T-helper 22 cell (primary cell): ENCODE measurements around the gene RASGEF1C.
"Not testable (repeated sequence)": the region's sequence is repeated elsewhere in the genome, so short reads cannot be mapped to it uniquely, and the experiment has no call there.

Source experiments
- DNase-seq: peaks from one replicate; pipeline ENCODE4 v3.0.0-alpha.2; 2020; ENCODE audit warnings: low read depth

Gene RASGEF1C

DNA sequence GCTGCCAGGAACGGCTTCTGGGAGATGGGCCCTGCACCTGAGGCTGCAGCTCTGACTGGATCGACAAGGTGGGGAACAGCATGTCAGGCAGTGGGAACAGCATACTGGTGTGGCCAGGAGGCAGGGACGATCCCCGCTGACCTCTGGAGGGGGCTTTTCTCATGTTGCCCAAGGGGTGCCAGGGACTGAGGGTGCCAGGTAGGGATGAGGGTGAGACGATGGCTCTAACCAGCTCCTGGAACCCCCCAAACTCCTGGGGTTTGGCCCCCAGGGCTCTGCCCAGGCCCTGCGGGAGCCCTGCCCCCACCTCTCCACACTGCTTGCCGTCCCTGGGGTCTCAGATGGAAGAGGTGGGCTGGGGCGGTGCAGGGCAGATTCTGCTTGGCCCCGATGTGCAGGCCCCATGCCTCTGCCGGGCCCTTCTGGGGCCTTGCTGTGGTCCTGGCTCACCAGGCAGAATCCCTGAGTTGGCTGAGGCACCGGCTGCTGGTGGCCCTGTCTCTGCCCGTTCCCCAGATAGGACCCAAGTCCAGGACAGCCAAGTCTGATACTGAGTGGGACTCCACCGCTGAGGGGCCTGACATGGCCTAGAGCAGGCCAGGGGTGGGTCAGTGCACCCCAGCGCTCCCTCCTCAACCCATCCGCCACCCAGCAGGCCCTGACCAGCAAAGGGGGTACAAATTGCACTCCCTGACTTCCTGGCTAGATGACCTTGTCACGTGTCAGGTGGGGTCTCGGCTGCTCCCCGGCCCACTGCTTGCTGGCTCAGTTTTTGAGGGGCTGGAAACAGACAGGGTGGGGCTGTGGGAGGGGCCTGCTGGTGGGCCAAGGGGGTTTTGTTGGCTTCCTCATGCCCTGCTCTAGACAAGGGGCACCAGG lies 109.0 kb downstream of the RASGEF1C start:
- DNase-seq: no peak

DNA sequence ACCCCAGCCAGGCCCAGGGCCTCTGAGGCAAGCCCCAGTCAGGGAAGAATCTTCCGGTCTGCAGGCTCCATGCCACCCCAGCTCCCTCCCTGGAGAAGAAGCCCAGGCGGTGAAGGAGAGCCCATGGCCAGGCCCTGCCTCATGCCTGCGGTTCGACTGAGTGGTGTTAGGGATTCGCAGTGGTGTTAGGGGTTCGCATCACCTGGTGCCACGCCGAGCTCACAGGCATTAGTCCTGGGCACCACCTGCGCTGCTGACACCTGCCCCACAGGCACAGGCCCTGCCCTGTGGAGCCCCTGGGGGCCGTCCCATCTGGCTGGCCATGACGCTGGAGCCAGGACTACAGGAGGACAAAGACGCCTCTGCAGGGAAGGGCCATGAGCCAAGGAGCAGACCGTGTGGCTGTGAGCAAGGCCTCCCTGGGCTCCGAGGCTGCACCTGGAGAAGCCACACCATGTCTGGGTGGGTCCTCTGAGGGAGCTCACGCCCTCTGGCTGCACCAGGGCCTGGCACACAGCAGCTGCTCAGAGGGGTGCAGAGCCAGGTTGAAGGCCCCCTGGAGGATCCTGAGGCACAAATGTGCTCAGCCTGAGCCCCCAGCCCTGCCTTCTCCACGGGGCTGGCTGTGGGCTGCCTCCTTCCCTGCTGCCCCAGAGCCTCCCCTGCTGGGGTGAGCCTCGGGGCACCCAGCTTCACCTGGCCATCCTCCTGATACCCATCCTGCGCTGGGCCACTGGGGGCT lies 109.8 kb downstream of the RASGEF1C start:
- DNase-seq: no peak

DNA sequence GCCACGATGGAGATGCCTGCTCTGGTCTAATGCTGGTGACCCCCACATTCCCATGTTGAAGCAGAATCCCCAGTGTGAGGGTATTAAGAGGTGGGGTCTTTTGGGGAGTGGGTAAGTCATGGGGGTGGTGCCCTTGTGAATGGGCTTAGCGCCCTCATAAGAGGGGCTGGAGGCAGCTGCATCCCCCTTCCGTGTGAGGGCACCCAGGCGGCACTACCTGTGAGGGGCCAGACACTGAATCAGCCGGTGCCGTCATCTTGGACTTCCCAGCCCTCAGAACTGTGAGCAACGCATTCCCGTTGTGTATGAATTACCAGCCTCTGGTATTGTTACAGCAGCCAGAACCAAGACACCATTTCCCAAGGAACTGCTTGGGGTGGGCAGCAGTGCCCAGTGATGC lies 110.5 kb downstream of the RASGEF1C start:
- DNase-seq: no peak

DNA sequence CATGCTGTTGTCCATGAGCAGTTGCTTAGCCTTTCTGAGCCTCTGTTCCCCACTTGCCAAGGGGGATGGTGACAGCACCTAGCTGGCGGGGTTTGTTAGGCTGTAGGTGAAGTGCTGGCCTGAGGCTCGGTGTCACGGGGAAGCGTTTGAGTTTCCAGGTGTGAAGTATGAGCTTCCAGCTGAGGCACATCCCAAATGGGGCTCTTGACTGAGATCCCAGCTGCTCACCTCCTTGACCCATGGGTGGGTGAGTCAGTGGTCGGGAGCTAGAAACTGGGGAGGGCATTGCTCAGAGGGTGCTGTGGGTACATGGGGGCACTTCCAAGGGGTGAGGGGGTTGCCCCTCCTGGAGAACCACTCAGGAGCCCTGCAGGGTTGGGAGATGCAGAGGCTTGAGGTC lies 111.1 kb downstream of the RASGEF1C start:
- DNase-seq: no peak

DNA sequence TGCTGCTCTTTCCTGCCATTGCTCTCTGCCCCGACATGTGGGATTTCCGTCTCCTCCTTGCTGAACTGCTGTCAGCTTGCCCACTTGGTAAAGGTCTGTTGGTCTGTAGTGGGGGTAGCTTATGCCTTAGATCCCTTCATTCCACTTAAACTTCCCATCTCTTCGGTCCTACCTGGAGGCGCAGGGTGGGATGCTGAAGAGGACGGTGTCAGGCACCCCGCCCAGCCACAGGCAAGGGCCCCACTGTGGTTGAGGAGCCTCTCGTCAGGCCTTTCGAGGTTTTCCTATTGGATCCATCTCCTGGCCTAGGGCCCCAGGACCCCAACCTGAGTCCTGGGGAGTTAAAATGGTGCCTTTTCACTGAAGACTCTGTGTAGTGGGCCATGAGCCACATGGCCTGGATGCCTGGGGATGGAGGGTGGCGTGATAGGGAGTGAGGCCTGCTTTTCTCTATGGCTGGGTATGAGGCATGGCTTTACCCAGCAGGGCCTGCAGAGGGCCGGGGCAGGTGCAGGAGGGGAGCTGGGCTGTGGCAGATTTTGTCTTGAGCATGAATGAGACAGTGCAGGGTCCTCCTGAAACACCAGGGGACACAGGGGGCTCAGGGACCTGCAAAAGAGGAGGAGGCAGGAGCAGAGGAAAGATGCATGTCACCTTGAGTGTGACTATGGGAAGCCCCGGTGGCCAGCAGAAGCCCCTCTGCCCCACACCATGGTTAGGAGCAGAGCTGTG lies 111.7 kb downstream of the RASGEF1C start:
- no peak for DNase-seq

DNA sequence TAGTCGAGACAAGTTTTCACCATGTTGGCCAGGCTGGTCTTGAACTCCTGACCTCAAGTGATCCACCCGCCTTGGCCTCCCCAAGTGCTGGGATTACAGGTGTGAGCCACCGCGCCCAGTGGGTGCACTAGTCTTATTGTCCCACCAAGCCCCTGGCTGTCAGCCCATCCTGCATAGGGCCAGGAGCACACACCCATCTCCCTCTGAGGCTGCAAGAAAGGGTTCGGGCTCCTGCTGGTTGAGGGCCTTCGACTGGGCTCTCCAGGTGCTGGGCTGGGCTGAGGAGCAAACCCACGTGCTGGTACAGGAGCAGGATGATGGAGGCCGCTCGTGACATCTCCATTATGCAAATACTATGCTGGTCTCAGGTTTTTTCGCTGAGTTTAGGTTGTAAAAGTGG lies 112.4 kb downstream of the RASGEF1C start:
- DNase-seq: no peak

DNA sequence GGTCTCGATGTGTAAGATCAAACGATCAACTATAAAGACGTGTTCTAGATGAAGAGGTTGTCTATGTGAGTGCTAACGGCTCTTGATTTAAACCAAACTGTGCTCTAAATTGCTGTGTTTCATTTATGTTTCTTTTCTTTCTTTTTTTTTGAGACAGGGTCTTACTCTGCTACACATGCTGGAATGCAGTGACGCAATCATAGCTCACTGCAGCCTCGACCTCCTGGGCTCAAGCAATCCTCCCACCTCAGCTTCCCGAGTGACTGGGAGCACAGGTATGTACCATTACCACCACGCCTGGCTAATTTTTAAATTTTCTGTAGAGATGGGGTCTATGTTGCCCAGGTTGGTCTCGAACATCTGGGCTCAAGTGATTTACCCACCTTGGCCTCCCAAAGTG lies 113.5 kb downstream of the RASGEF1C start:
- no peak for DNase-seq

DNA sequence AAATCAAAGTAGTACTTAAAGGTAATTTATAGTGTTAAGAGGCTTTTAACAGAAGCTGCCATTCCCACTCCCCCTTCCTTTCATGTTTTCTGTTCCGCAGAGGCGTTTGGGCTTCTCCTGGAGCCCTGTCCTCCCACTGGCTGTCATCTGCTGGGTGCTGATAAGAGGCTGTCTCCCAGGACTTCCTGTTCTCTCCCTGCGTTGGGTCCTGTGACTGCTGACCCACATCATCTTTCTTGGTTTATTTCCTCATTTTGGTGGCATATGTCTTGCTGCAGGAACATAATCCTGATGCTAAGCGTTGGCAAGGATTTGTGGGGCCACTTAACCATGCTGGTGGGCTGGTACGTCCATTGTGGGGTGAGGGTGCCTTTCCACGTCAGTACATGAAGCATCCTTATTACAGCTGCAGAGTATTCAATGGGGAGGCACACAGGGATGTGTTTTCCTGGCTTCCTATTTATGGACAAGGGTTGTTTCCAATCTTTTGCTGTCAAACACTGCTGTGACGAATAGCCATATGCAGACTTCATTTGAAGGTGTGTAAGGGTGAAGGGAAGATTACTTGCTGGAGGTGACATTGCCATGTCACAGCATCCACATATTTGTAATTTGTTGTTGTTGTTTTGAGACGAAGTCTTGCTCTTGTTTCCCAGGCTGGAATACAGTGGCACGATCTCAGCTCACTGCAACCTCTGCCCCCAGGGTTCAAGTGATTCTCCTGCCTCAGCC lies 115.2 kb downstream of the RASGEF1C start:
- DNase-seq: no peak

DNA sequence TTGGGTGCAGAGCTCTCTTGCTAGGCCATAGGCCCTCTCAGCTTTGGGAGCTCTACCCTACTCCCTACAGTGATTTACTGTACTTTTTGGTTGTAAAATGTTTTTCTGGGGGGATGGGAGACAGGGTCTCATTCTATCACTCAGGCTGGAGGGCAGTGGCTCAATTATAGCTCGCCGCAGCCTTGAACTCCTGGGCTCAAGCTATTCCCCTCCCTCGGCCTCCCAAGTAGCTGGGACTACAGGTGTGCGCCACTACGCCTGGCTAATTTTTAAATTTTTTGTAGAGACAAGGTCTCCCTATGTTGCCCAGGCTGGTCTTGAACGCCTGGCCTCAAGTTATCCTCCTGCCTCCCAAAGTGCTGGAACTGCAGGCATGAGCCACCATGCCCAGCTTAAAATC lies 115.8 kb downstream of the RASGEF1C start:
- no peak for DNase-seq

DNA sequence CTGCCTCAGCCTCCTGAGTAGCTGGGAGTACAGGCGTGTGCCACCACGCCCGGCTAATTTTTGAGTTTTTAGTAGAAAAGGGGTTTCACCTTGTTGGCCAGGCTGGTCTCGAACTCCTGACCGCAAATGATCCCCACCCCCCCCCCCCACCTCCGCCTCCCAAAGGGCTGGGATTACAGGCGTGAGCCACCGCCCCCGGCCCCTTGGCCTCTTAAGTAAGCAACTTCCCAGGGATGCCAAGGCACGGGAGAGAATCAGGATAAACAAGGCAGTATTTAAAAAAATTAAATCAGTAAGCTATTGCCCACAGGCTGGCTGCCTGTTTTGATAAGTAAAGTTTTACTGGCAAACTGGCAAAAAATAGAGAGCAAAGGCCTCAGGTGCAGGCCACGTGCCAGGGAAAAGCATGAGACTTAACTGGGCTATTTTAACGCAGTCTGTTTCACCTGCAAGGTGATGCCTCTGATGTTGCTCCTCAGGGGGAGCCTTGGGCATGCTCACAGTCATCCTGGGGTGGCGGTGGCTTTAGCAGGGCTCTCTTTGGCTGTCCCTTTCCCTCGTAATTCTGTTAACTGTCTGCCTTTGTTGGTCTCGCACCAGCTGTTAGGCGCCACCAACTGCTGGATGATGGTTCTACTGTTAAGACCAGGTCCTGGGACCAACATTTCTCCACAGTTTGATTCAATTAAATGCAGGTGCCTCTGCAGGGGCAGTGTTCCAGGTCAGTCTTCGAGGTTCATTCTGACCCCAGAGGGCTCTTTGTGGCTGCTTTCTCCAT lies 118.1 kb downstream of the RASGEF1C start:
- no peak for DNase-seq

DNA sequence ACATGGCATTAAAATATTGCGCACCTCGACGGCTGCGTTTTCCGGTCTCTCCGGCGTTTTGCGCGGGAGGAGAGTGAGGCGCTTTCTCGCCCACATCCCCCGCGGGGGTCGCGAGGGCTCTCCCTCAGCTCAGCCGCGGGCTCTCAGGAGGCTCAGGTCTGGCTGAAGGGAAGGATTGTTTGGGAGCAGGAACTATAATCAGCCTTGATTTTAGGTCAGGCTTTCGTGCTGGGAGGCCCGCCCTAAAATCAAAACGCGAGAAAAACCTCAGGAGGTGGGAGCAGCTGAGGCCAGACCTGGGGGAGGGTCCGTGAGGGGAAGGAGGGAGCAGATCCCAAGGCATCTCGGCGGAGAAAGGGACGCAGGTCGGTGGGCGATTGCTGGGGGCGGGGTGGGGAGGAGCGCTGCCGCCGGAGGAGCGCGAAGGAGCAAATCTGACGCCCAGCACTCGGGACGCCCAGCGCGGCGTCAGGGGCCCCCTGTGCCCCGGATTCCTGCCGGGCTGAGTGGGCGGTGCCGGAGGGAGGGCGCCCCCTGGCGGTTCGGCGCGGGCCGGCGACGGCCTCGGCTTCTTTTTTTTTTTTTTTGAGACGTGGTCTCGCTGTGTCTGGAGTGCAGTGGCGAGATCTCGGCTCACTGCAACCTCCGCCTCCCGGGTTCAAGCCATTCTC lies 118.8 kb downstream of the RASGEF1C start:
- peak; percentile 56 for DNase-seq

DNA sequence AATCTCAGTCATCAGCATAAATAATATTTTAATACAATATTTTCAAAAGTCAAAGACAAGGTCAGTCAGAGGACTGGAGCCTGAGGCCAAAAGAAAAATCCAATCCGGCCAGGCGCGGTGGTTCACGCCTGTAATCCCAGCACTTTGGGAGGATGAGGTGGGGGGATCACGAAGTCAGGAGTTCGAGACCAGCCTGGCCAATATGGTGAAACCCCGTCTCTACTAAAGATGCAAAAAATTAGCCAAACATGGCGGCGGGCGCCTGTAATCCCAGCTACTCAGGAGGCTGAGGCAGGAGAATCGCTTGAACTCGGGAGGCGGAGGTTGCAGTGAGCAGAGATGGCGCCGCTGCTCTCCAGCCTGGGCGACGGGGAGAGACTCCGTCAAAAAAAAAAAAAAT lies 119.4 kb downstream of the RASGEF1C start:
- DNase-seq: not testable (repeated sequence)

DNA sequence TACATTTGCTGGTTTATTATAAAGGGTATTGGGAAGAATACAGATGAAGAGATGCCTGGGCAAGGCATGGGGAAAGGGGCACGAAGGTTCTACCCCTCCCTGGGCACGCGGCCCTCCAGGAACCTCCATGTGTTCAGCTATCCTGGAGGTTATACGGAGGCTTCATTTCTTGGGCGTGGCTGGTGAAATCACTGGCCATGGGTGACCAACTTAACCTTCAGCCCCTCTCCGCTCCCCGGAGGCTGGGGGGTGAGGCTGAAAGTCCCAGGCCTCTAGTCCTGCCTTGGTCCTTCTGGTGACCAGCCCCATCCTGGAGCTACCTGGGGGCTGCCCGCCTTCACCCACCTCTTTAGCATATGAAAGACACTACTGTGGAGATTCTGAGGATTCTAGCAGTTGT lies 120.5 kb downstream of the RASGEF1C start:
- DNase-seq: no peak

DNA sequence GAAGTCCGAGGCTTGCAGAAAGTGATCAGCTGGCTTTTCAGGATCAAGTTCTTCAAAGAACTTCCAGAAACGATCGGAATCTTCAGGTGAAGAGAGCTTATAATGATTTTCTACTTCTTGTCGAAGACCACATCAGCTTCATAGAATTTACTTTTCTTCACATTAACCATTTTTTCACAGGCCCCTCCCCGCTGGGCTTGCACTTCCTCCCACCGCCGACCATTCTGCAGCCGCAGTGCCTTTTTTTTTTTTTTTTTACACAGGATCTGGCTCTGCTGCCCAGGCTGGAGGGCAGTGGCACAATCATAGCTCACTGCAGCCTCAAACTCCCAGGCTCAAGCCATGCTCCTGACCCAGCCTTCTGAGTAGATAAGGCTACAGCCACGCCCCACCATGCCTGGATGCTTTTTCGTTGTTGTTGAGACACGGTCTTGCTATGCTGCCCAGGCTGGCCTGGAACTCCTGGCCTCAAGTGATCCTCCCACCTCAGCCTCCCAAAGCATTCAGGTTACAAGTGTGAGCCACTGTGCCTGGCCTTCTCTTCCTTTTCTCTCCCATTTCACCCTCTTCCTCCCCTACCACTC lies 122.1 kb downstream of the RASGEF1C start:
- DNase-seq: no peak

DNA sequence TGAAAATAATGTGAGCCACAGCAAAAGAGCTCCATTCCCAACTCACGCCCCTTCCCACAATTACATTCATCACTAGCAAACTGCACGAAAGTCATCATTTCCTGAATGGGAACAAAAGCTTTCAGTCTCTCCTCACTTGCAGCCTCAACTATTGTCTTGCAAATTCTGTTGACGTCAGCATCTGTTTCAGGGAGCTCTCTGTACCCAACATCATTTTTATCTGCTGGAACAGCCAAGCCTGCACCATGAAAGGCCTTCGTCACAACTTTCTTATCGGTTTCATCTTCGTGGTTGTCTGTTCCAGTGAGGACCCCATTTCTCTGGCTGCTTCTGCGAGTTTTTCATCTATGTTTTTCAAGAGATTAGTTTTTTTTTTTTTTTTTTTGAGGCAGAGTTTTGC lies 123.2 kb downstream of the RASGEF1C start:
- peak; percentile 13 for DNase-seq

DNA sequence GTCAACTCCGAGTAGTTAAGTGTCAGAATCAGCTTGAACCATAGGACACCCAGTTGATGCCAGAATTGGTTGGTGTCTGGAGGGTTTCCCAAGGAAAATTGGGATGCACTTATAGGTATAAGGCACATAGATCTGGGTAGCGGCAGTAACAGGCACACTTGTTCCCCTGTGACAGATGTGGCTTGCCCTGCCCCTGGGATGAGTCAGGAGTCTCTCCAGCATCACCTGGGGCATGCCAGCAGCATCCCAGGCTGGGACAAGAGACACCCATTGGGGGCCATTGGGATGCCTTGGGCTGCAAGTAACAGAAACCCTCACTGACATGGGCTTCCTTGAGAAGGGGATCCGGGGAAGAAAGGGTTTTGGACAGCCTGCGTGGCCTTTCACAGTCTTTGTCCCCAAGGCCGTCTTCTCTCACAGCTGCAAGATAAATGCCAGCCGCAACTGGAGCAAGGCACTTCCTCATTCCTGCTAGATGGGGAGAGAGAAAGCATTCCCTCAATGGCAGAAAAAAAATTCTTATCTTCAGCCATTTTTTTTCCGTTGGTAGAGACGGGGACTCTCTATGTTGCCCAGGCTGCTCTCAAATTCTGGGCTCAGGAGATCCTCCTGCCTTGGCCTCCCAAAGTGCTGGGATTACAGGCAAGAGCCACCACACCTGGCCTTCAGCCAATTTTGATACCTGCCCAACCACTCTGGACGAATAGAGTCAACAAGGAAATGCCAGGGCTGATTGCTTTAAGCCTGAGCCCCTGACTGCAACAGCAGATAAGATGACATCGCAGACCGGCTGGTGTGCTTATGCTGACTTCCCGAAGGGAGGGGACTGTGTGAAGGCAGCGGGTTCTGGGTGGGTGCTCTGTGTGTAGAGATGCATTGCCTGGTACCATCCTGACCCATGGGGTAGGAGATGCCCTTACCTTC lies 124.1 kb downstream of the RASGEF1C start:
- no peak for DNase-seq

DNA sequence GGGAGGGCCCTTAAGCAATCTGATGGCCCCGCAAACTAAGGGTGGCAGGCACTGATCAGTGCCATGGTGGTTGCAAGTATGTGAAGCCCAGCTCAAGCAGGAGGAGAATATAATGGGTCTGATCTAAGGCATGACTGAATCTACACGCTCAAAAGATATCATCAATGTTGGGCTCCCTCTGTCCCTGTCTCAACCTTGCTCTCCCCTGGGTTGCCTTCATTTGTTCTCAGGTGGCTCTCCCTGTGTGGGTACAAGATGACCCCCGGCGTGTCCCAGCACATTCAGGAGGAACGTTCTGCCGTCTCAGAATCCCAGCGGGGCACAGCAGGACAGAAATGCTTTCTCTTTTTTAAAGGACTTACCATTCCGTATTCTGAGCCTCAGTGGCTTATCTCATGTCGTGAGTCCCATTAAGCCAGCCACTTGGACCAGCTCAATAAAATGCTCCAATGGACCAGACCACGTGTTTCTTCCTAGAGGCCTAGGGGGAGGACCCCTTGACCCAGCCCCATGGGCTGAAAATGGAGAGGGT lies 125.4 kb downstream of the RASGEF1C start:
- DNase-seq: no peak

DNA sequence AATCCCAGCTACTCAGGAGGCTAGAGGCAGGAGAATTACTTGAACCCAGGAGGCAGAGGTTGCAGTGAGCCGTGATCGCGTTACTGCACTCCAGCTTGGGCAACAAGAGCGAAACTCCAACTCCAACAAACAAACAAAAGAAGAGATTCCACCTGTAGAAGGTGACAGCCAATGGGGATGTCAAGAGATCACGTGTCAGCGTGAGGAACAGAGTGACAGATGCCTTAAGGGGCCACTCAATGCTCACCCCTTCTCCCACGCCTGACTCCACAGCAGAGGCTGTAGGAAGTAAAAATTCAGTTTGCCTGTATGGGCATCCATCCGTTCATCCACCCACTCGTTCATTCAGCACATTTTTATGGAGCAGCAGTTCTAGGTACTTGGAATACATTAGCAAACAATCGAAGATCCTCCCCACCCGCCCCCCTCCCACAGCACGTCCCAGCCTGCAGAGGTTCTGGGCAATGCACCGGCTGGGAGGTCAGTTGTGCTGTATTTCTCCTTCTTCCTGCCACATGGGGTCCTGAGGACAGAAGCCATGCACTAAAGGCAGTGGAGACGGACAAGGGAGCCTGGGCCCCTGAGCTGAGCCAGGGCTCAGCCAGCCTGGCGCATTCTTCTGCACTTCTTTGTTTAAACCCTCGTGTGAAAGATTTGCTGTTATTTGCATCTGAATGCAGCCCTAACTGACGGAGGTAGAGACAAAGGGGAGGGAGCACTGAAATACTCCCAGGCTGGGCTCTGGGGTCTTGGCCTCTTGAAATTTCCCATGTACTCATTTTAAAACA lies 126.2 kb downstream of the RASGEF1C start:
- DNase-seq: no peak
